NOMO-1 treated with DMSO at 0.1 percent for 48 hours (cell line): ENCODE data around the gene FOXN4.

Experiments
- DNase-seq: peaks from one replicate; lab custom pipeline; 2025; ENCODE audit not compliant: unreplicated experiment; lab: John Stamatoyannopoulos, UW

The FOXN4 gene

GRCh38 chr12:109305547-109305946 lies 3.5 kb downstream of the FOXN4 start:
- DNase-seq: no peak

- DNase-seq: no peak
Observed at GRCh38 chr12:109304485-109304884, 4.6 kb downstream of the FOXN4 start.

- no peak for DNase-seq
Observed at GRCh38 chr12:109302770-109303169, 6.3 kb downstream of the FOXN4 start.

- DNase-seq: peak; percentile 8
Observed at GRCh38 chr12:109302358-109302757, 6.7 kb downstream of the FOXN4 start.

- no peak for DNase-seq
Observed at GRCh38 chr12:109301643-109302168, 7.4 kb downstream of the FOXN4 start.

GRCh38 chr12:109299849-109300248 lies 9.2 kb downstream of the FOXN4 start:
- DNase-seq: no peak

- DNase-seq: no peak
Observed at GRCh38 chr12:109296431-109296830, 12.7 kb downstream of the FOXN4 start.

- no peak for DNase-seq
Observed at GRCh38 chr12:109295764-109296425, 13.2 kb downstream of the FOXN4 start.

GRCh38 chr12:109294286-109294796 lies 14.7 kb downstream of the FOXN4 start:
- no peak for DNase-seq

GRCh38 chr12:109293106-109293505 lies 16.0 kb downstream of the FOXN4 start:
- DNase-seq: no peak

GRCh38 chr12:109292342-109292711 lies 16.8 kb downstream of the FOXN4 start:
- no peak for DNase-seq

GRCh38 chr12:109291521-109292341 lies 17.4 kb downstream of the FOXN4 start:
- DNase-seq: no peak

GRCh38 chr12:109291117-109291516 lies 18.0 kb downstream of the FOXN4 start:
- no peak for DNase-seq

- no peak for DNase-seq
Observed at GRCh38 chr12:109290061-109290460, 19.0 kb downstream of the FOXN4 start.

GRCh38 chr12:109289551-109289950 lies 19.5 kb downstream of the FOXN4 start:
- DNase-seq: no peak

- DNase-seq: no peak
Observed at GRCh38 chr12:109289004-109289403, 20.1 kb downstream of the FOXN4 start.

GRCh38 chr12:109288571-109288970 lies 20.5 kb downstream of the FOXN4 start:
- no peak for DNase-seq

- DNase-seq: no peak
Observed at GRCh38 chr12:109287811-109288469, 21.1 kb downstream of the FOXN4 start.

GRCh38 chr12:109287181-109287580 lies 21.9 kb downstream of the FOXN4 start:
- no peak for DNase-seq

- no peak for DNase-seq
Observed at GRCh38 chr12:109286652-109287051, 22.4 kb downstream of the FOXN4 start.

- no peak for DNase-seq
Observed at GRCh38 chr12:109286252-109286651, 22.8 kb downstream of the FOXN4 start.

- no peak for DNase-seq
Observed at GRCh38 chr12:109284392-109284791, 24.7 kb downstream of the FOXN4 start.
